Globus pallidus (tissue), 1 donor: ENCODE measurements around the gene ROBO1.
"Not testable (repeated sequence)": the region's sequence is repeated elsewhere in the genome, so short reads cannot be mapped to it uniquely, and the experiment has no call there.

Experiments used
- DNase-seq: peaks from one replicate; pipeline ENCODE4 v3.0.0-alpha.2; 2015; ENCODE audit warnings: low spot score

ROBO1 gene

DNA sequence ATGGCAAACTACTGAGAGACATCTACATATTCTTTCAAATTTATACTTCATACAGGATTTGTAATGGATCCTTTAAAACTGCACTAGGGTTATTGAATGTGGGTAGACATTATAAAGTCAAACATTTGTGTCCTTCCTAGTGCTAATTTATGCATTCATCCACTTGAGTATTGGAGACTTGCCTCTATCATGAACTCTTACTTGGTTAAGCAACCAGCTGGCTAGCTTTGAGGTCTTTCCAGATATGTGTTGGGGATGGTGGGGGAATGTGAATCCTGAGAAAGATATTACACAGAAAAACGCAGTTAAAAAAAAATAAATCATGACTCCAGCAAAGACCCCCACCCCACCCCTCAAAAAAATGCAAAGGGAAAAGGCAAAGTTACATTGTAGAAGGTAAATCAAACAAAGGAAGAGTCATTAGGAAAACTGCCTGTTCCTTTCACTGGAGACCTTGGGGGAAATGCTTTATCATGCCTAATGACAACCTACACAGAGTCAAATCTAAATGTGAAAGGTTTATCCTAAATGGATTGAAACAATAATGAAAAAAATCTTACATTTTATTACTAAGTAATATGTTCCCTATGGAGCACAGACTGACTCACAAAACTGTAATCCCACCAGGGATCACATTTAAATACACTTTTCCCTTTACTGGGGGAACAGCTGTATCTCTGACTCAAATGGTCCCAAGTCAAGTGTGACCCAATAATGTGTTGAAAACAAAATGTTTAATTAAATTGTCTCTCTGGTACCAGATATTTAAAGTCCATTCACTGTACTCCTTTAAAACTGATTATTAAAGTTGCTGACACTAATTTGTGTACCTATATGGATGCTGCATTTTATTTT, 522.3 kb downstream of the ROBO1 start:
- DNase-seq, result no peak

GRCh38 chr3:79236496-79236895, 531.3 kb downstream of the ROBO1 start:
- no peak for DNase-seq

- DNase-seq, result no peak
Observed at GRCh38 chr3:79233431-79234060, 534.3 kb downstream of the ROBO1 start.

DNA sequence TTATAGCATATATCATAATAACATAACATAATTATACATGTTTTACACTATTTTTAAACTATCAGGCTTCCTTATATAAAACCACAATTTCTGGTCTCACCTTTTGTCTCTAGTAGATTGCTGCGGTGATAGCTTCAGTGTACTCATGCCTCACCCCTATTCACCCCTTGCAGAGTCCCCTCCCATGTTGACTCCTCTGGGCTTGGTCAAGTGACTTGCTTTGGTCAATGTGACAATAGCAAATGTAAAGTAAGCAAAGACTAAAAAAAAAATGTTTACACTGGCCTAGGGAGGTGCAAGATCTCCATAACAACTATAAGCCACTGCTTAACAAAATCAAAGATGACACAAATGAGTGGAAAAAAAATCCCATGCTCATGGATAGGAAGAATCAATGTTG, 537.5 kb downstream of the ROBO1 start:
- DNase-seq, result no peak

DNA sequence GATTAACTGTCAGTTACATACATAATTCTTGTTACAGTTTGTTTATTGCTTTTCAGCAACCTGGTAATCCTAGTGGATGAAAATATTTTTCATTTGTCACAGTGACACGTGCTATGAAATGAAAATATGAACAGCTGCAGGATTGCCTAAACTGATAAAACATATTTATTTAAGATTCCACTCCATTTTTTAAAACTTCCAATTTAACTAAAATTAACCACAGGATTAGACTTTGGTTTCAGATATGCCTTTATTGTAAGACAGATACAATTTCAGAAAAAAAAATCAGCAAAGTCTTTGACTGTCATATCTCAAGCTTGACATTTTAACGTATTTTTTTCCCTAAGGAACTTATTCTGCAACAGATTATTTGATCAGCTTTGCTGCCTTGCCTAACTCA, 550.7 kb downstream of the ROBO1 start:
- no peak for DNase-seq

DNA sequence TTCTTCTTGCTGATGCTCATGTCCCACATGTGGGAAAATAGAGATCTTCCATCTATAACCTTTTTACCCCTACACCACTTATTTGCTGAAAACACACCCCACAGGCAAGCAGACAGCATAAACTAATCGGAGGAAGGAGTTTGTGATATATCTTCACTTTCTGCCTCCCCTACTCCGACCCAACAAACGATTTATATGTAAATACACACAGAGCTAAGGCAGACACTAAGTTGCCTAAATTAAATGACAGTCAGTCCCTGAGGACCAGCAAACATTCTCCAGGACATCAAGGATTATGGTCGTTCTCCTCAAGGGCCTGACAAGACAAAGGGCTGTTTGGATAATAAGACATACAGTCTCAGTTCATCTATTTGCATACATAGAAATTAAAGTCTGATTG, 552.5 kb downstream of the ROBO1 start:
- no peak for DNase-seq

- DNase-seq, result no peak
Observed at GRCh38 chr3:79211586-79212359, 556.0 kb downstream of the ROBO1 start.

GRCh38 chr3:79204351-79204750, 563.4 kb downstream of the ROBO1 start:
- DNase-seq, result no peak

DNA sequence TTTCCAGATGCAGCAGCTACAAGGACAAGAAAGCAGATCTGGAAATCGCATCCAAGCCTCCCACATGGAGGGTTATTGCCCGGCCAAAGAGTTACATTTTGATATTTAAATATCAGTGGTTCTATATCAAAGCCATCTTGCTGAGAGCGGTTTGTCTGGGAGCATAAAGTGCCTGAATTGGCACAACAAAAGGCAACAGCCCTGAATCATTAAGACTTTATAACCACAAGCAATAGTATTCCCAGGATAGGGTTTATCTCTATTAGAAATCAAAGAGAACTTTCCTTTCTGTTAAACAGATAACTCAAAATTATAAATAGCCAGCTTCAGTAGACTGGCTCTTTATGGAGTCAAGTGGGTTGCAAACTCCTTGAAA, 564.7 kb downstream of the ROBO1 start:
- DNase-seq, result no peak

DNA sequence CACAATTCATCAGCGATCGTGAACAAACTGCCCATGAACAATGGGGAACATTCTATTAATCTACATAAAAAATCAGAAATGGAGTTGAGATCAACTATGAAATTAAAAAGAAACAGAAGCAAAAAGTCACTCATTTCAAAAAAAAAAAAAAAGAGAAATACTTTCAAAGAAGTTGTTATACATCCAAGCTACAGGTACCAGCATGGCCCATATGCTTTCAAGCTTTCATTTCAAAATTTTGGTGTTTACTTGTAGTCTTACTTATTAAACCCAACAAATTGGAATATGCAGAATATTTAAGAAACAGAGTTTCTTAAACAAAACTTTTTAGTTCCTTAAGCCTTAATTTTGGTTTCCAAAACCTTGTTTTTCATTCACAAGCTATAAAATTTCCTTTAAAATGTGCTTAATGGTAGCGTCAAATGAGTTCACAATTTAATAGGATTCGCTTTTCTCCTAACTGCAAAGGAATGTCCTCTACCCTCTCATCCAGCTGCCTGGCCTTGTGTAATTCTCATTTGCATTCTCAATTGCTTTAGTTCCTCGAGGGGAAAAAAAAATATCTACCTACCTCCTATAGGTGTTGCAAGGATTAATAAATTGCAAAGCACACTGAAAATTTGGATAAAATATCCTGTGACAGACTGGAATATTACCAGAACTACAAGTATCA, 565.2 kb downstream of the ROBO1 start:
- no peak for DNase-seq

DNA sequence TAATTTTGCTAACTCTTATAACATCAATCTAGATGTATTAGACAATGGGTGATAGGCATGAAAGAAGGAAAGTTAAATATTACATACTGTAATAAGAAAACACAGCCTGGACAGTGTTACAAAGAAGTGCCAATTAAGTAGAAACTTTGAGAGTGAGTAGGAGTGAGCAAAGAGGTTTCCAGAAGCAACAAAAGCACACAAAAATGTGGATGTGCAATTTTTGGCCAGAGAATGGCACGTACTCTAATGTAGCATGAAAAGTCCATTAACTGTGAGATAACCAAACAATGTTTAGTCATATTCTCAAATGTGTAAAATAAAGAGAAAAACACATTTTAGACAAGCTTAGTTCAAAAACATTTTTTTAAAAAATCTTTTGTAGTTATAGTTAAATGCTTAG, 567.3 kb downstream of the ROBO1 start:
- no peak for DNase-seq

GRCh38 chr3:79199966-79200365, 567.8 kb downstream of the ROBO1 start:
- no peak for DNase-seq

DNA sequence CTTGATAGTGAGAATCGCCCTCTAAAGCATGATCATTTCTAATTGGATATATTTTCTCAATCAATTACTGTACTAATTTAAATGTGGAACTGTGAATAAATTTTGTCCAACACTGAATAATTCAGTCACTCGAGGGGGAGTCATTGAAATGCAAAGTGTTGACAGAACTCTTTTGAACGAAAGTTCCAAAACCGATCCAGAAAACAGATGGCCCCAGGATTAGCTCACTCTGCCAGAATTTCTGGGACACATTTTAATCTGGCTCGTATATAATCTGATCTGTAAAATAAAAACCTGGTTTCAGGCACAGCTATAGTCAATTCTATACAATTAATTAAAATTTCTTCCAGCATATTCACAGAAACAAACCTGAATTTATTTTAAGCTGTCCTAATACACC, 580.4 kb downstream of the ROBO1 start:
- DNase-seq, result no peak

GRCh38 chr3:79184251-79184650, 583.5 kb downstream of the ROBO1 start:
- no peak for DNase-seq

GRCh38 chr3:79183496-79183895, 584.3 kb downstream of the ROBO1 start:
- no peak for DNase-seq

DNA sequence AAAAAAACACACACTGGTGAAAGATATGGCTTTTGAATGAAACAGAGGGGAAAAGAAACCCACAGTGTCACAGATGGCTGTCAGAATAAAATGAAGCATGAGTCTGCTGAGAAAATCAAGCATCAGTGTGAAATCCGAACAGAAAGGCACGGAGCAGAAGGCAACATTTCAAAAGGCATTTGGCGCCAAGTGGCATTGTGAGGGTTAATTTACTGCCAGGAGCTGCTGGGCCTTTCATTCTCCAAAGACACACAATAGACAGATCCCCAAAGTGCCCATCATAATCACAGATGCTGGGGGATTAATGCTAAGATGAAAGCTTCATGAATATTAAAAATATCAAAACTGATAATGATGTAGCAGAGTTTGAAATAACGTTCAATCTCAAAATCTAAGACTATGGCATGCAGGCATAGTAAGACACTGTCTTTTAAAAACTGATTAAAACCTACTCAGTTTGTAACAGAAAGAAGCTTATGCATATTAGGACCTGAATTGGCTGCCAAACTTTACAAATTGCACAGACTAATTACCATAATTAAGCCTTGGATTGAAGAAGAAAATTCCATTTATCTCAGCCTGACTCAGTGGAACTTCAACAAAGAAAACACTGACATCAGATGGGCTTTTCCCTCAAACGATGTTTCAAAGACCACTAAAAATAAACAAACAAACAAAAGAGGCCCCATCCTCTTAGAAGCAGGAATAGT, 589.2 kb downstream of the ROBO1 start:
- no peak for DNase-seq

DNA sequence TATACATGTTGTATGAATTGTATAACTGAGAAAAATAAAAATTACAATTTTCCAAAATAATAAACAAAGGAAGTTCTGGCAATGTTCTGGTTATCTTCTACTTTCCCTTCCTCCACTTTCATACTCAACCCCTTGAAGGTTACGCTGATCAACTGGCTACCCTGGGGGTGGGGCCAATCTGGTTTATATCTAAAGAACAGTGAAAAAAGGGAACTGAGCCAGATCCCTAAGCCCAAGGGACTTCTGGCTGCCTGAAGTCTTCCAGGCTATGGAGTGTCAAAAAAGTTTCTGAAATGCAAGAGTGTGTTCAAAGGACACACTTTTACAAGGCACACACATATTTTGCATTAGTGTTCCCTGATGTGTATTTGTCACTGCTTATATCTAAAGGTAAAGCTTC, 591.9 kb downstream of the ROBO1 start:
- no peak for DNase-seq

DNA sequence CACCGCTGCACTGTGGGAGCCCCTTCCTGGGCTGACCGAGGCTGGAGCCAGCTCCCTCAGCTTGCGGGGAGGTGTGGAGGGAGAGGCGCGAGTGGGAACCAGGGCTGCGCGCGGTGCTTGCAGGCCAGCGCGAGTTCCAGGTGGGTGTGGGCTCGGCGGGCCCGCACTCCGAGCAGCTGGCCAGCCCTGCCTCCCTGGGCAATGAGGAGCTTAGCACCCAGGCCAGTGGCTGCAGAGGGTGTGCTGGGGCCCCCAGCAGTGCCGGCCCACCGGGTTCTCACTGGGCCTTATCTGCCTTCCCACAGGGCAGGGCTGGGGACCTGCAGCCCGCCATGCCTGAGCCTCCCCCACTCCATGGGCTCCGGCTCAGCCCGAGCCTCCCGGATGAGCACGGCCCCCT, 594.5 kb downstream of the ROBO1 start:
- not testable (repeated sequence) for DNase-seq

DNA sequence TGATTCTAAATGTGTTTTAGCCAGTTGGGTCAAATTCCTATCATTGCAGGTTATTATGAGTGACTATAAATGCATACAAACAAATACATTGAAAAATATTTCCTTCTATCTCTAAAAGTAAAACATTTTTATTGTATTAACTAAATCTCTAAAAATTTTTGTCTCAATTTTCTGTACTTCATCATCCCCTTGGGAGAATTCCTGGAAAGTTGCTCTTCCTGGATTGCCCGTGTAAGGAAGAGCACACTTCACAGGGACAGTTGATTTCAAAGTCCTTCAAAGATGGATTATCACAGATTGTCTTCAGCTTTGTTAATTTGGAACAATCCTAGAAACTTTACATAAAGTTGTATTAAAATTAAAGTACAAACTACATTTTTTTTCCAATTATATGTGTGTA, 595.6 kb downstream of the ROBO1 start:
- no peak for DNase-seq

DNA sequence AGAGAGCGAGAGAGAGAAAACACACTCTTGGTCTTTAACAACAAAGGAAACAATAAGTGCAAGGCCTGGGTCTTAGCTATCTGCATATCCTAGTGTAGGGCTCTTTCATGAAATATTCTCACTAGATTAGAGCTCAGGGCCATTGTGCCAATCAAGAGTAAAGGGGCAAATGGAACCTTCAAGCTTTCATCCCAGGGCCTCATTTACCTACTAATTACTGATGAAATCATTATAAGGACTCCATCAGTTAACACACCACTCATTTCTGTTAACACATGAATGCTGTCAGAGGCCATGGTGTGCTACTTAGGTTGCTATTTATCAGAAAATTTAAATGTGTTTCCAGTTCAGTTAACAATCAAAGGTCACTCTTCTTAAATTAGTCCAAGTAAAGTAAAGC, 597.8 kb downstream of the ROBO1 start:
- DNase-seq, result no peak

- DNase-seq, result no peak
Observed at GRCh38 chr3:79167651-79168416, 600.0 kb downstream of the ROBO1 start.
